RWPE2 (cell line): ENCODE measurements around the gene FKBP15.

Source experiments
- ATAC-seq: fragments of 200-7000 bp; cut with Tn5 transposase; 3 replicates; pipeline ENCODE4 v1.9.1; 2021; ENCODE audit warnings: low read depth
- DNase-seq: peaks from one replicate; pipeline ENCODE4 v3.0.0-alpha.2; 2020; ENCODE audit warnings: low spot score
- H3K27ac ChIP-seq: fragments of 450-650 bp; 2 replicates; pipeline ENCODE4 v1.5.1; 2017; ENCODE audit warnings: mild to moderate bottlenecking; ENCODE audit not compliant: poor library complexity, severe bottlenecking
- H3K27me3 ChIP-seq: fragments of 250-450 bp; sonication (Bioruptor Pico); 2 replicates; pipeline ENCODE4 v1.5.1; 2021; ENCODE audit warnings: mild to moderate bottlenecking, moderate library complexity; ENCODE audit not compliant: insufficient read depth, poor library complexity, severe bottlenecking
- H3K36me3 ChIP-seq: fragments of 250-450 bp; sonication (Bioruptor Pico); 2 replicates; pipeline ENCODE4 v1.5.1; 2020; ENCODE audit warnings: low read depth, mild to moderate bottlenecking, moderate library complexity
- H3K4me1 ChIP-seq: fragments of 250-450 bp; sonication (Bioruptor Pico); 2 replicates; pipeline ENCODE4 v1.5.1; 2021; ENCODE audit warnings: mild to moderate bottlenecking, moderate library complexity; ENCODE audit not compliant: insufficient read depth, poor library complexity, severe bottlenecking
- H3K4me3 ChIP-seq: fragments of 250-450 bp; sonication (Bioruptor Pico); 2 replicates; pipeline ENCODE4 v1.5.1; 2021; ENCODE audit warnings: mild to moderate bottlenecking, moderate library complexity; ENCODE audit not compliant: severe bottlenecking
- H3K9me3 ChIP-seq: fragments of 250-450 bp; sonication (Bioruptor Pico); 2 replicates; pipeline ENCODE4 v1.5.1; 2021; ENCODE audit warnings: mild to moderate bottlenecking, moderate library complexity; ENCODE audit not compliant: severe bottlenecking
- CTCF ChIP-seq: fragments of 450-650 bp; IDR thresholded peaks from one replicate; pipeline ENCODE4 v1.5.1; 2017; ENCODE audit warnings: mild to moderate bottlenecking, moderate library complexity; ENCODE audit not compliant: poor library complexity, severe bottlenecking

FKBP15 gene

DNA sequence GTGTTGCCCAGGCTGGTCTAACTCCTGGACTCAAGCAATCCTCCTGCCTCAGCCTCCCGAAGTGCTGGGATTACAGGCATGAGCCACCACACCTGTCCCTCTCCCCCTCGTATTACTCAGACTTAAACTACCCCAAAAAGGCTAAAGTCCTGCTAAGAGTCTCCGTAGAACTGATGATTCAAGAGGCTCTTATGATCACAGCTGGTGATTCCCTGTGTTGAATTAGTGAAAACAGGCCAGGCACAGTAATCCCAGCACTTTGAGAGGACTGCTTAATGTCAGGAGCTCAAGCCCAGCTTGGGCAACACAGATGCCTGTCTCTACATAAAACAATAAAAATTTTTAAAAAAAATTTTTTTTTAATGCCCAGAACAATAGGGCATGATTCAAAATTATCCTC is 45.1 kb upstream of the FKBP15 start:
- Histone ChIP-seq H3K4me3 (no peak overlapping the region), H3K4me1 (no peaks in the 10 kb centered on the region), H3K36me3 (peaks cover 44% of the 10 kb centered on the region), H3K27me3 (no peaks in the 10 kb centered on the region), H3K27ac (no peak overlapping the region), H3K9me3 (no peaks in the 10 kb centered on the region)
- no peak for TF ChIP-seq CTCF
- no peak for ATAC-seq
- no peak for DNase-seq

DNA sequence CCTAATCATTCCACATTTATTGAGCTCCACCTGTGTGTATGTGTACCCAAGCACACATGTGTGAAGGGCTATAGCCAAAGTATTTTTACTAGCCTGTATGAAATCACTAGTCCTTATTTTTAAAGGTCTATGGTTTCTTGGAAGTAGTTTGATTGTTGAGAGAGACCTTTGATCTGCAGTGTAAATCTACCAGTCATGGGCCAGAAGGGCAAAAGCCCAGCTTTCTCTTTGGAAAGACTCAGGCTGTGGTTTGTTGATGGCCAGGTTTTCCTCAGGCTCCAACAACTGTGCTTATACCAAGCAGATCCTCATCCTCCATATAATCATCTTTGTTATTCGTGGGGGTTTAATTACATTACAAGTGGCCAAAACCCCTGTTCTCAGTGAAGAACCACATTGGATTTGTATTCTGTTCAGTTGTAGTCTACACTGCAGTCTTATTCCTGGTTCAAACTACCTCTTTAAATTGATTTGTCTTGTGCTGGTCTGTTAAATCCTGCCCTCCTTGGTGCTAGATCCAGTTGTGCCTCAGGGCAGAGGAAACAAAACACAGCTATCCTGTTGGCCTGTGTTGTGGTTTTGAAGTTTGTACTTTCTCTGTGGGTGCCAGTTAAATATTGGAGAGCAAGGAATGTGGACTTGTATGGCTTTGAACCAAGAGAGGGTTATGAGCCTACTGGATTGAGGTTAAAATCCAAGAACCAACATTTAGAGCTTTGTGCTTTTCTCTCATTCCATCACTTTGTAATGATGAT is 41.0 kb upstream of the FKBP15 start:
- ATAC-seq (no peak), DNase-seq (no peak)
- Histone ChIP-seq H3K4me1 (no peaks in the 10 kb centered on the region), H3K27ac (no peak overlapping the region), H3K36me3 (peaks cover 38% of the 10 kb centered on the region), H3K4me3 (no peak overlapping the region), H3K27me3 (no peaks in the 10 kb centered on the region), H3K9me3 (no peaks in the 10 kb centered on the region)
- TF ChIP-seq CTCF: no peak

- Histone ChIP-seq H3K36me3 (peaks cover 35% of the 10 kb centered on the region), H3K4me1 (no peaks in the 10 kb centered on the region), H3K27ac (no peak overlapping the region), H3K9me3 (no peaks in the 10 kb centered on the region), H3K27me3 (no peaks in the 10 kb centered on the region), H3K4me3 (no peak overlapping the region)
- TF ChIP-seq CTCF: no peak
- ATAC-seq (no peak), DNase-seq (no peak)
Measured at GRCh38 chr9:113258282-113258681, 37.2 kb upstream of the FKBP15 start.

GRCh38 chr9:113257863-113258262 is 36.8 kb upstream of the FKBP15 start:
- H3K36me3 ChIP-seq: peaks cover 35% of the 10 kb centered on the region
- no peak for ATAC-seq

More at GRCh38 chr9:113257863-113258262, 36.8 kb upstream of the FKBP15 start:
- H3K9me3 ChIP-seq: no peaks in the 10 kb centered on the region
- TF ChIP-seq CTCF: no peak
- H3K4me3 ChIP-seq: no peak overlapping the region
- no peak for DNase-seq
- no peaks in the 10 kb centered on the region for H3K4me1 ChIP-seq
- no peak overlapping the region for H3K27ac ChIP-seq
- no peaks in the 10 kb centered on the region for H3K27me3 ChIP-seq
